Suprapubic skin (tissue), 3 donors: ENCODE results near the gene ABCB1.

Experiments used
- CTCF ChIP-seq, 2 donors: fragments of 200-600 bp in 1 of 2; fragments of 450-650 bp in 1 of 2; sonication (generic) in 1 of 2; IDR thresholded peaks; one replicate each; pipeline ENCODE4 v1.5.1; 2016 to 2019; ENCODE audit warnings: antibody characterized with exemption in 2 of 2, mild to moderate bottlenecking in 1 of 2, moderate library complexity in 1 of 2
- EP300 ChIP-seq: sonication (generic); formaldehyde crosslinking; IDR thresholded peaks from one replicate; pipeline ENCODE4 v1.6.1; 2017; ENCODE audit warnings: antibody characterized with exemption

GRCh38 chr7:87575521-87575920 is 25.2 kb downstream of the ABCB1 start:
- TF ChIP-seq EP300 (no peak), CTCF (IDR thresholded peaks at IDR 0.05) (no peak)
